ENCODE data around the gene ADCYAP1.
A peak's percentile ranks its signal among the peaks of the same experiment; 100 is the strongest.

ADCYAP1 gene

DNA sequence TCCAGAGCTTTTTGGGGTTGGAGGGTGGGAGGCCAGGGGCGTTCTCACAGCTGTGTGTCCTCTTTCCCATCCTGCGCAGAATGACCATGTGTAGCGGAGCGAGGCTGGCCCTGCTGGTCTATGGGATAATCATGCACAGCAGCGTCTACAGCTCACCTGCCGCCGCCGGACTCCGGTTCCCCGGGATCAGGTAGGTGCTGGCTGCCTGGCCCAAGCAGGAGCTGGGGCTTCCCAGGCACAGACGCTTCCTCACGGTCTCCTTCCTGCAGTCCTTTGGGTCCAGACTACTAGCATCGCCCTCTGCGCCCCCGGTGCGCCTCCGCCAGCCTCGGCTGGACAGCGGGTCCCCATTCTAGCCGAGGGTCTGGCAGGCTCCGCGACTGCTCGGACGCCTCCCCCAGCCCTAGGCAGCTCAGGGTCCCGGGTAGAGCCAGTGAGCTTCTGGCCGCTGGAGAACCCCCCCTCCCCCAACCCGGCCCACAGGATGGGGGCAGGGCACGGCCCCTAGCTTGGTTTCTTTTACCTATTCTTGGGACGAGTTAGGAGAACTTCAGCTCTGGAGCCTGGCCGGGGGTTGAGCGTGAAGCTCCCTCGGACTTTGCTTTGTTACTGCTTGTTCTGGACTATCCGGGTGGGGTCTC is 756 bp downstream of the ADCYAP1 start:
- in situ Hi-C loops (cut with MboI; ENCODE audit: low sequenced_read_pairs, unreplicated experiment): no loop called here
- TF ChIP-seq, protein P1, sequence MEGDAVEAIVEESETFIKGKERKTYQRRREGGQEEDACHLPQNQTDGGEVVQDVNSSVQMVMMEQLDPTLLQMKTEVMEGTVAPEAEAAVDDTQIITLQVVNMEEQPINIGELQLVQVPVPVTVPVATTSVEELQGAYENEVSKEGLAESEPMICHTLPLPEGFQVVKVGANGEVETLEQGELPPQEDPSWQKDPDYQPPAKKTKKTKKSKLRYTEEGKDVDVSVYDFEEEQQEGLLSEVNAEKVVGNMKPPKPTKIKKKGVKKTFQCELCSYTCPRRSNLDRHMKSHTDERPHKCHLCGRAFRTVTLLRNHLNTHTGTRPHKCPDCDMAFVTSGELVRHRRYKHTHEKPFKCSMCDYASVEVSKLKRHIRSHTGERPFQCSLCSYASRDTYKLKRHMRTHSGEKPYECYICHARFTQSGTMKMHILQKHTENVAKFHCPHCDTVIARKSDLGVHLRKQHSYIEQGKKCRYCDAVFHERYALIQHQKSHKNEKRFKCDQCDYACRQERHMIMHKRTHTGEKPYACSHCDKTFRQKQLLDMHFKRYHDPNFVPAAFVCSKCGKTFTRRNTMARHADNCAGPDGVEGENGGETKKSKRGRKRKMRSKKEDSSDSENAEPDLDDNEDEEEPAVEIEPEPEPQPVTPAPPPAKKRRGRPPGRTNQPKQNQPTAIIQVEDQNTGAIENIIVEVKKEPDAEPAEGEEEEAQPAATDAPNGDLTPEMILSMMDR (IDR thresholded peaks at IDR 0.05; ENCODE audit: borderline replicate concordance, control extremely low read depth, extremely low read depth, insufficient read depth, missing control alignments): no peak
- DNase-seq (ENCODE audit: low spot score): peak; percentile 32

DNA sequence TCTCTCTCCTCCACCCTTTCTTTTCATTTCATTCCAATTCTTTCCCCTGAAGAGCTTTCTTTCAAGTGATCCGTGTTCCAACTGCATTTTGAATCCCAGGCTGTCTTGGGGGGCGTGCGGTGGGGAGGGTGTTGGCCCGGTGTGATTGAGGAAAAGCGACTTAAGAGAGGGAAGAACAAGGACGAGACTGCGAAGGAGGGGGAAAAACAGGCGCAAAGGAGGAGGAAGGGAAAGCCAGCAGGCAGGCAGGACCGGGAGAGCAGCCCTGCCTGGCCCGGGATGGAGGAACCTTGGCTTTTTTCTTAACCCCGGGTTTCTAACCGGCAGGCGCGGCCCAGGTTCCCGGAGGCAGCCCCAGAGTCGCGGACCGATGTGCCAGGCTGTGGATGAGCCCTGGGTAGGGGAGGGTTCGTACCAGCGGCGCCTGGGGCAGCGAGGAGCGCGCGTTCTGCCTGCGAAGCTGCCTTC is 1.3 kb downstream of the ADCYAP1 start:
- DNase-seq (ENCODE audit: low spot score): peak; percentile 32
- in situ Hi-C loops (cut with MboI; ENCODE audit: low sequenced_read_pairs, unreplicated experiment): no loop called here
- TF ChIP-seq, protein P1 (IDR thresholded peaks at IDR 0.05; ENCODE audit: borderline replicate concordance, control extremely low read depth, extremely low read depth, insufficient read depth, missing control alignments): no peak

DNA sequence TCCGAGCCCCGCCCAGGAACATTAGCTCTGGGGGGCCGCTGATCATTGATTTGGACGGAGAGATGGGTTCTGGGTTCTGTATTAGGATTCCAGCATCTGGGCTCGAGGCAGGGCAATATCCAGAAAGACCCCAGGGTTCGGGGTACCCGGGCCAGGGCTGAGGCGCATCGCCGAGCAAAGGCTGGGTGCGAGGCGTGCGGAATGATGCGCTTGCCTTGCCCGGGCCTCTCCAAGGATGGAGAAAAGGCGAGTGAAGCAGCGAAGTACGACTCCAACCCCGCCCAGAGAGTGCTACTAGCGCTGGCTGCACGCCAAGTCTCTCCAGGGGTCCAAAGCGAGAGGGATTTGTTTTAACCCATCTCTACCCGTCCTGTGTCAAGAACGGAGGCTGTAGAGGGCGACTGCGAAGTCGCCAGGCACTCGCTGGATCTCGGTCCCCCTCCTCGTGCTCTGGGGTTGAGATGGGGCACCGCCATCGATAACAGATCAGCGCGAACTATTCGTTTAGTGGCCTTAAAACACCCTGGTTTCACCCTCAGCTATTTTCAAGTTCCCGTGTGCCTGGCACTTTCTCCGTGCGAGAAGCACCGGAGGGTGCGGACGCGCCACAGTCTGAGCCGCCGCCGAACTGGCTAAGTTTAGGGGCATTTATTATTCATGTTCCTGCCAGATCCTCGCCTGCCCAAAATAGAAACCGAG is 1.9 kb downstream of the ADCYAP1 start:
- TF ChIP-seq, protein P1 (IDR thresholded peaks at IDR 0.05; ENCODE audit: borderline replicate concordance, control extremely low read depth, extremely low read depth, insufficient read depth, missing control alignments): no peak
- DNase-seq (ENCODE audit: low spot score): no peak
- in situ Hi-C loops (cut with MboI; ENCODE audit: low sequenced_read_pairs, unreplicated experiment): no loop called here

DNA sequence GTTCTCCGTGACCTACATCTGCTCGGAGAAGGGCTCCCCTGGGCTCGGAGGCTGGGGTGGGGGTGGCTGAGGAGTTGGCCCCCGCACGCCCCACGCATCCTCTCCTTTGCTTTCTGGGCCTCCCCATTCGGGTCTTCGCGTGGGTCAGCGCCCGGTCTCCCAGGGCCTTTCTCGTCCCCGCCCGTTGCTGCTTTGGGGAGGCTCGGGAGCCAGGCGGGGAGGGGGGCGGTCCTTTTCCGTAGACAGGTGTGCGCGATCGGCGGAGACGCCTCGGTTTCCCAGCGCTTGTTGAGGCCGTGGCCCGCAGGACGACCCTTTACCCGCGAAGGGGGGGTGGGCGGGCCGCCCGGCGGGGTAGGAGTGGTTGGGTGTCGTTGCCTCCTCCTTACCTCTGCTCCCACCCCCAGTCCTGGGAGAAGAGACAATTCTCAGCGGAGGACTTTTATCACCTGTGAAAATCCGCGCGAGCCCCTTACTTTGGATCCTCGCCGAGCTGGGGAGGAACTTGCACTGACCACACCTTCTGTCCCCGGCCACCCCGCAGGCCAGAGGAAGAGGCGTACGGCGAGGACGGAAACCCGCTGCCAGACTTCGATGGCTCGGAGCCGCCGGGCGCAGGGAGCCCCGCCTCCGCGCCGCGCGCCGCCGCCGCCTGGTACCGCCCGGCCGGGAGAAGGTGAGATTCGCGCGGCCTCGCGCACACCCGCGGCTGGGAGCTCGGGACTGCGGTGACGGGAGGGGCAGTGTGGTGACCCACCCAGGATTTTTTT is 2.6 kb downstream of the ADCYAP1 start:
- peak; percentile 36 for DNase-seq (ENCODE audit: low spot score)
- TF ChIP-seq, protein P1 (IDR thresholded peaks at IDR 0.05; ENCODE audit: borderline replicate concordance, control extremely low read depth, extremely low read depth, insufficient read depth, missing control alignments): no peak
- in situ Hi-C loops (cut with MboI; ENCODE audit: low sequenced_read_pairs, unreplicated experiment): no loop called here

DNA sequence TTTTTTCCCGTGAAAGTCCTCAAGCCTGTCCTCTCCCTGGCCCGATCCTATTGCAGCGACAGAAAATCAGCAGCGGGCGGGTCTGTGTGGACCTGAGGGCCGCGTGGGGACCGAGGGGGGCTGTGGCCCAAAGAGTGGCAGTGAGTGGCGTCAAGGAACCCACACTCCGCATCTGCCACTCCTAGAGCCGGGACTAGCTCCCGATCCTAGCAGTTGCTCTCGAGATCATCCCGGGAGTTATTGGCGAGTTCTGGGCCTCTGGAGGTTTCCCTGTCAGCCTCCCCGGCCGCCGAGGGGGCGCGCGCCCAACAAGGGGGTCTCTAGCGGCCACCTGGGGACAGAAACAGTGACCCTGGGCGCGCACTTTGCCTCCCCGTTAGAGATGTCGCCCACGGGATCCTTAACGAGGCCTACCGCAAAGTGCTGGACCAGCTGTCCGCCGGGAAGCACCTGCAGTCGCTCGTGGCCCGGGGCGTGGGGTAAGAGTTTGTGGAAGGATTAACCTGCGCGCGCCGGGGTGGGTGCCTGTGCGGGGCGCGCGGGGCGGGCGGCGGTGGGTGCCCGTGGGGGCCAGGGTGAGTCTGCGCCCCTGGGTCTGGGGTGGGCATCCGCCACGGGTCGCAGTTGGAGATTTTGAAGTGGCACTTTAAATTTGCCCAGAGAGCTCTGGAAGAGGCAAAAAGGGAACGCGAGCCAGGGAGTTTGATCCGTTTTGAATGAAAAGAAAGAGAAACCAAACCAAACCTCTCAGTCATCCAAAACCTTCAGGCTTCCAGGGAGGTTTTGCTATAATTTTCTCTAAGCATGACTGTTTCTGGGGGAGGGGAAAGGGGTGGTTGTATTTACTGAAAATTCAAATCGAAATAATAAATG is 3.5 kb downstream of the ADCYAP1 start:
- TF ChIP-seq, protein P1 (IDR thresholded peaks at IDR 0.05; ENCODE audit: borderline replicate concordance, control extremely low read depth, extremely low read depth, insufficient read depth, missing control alignments): no peak
- DNase-seq (ENCODE audit: low spot score): peak; percentile 37
- in situ Hi-C loops (cut with MboI; ENCODE audit: low sequenced_read_pairs, unreplicated experiment): no loop called here

All from GM13976 (cell line).